IMR-90 (cell line): Measurements from ENCODE around the gene KCNQ5. TPM values are rescaled to one million over a fixed set of nuclear protein-coding genes. Genes with fewer than 3 reads are reported as not detected.
A peak's percentile ranks its signal among the peaks of the same experiment; 100 is the strongest.

Experiments
- ATAC-seq: fragments of 200-7000 bp; cut with Tn5 transposase; 2 replicates; pipeline ENCODE4 v1.9.1; 2020; ENCODE audit warnings: low read depth, mild to moderate bottlenecking, moderate library complexity
- BruUV-seq: library from RNA; stranded (reverse); fragments of 400-500 nt; replicated peaks from 2 replicates; lab custom pipeline; 2021; lab: Mats Ljungman, UMichigan
- CTCF ChIA-PET: fragments of 300-600 bp; formaldehyde crosslinking; extraction: SDS; loops from one replicate; lab custom pipeline; 2021; ENCODE audit warnings: antibody characterized with exemption; lab: Yijun Ruan, JAX
- POLR2A ChIA-PET: fragments of 300-600 bp; sonication (Branson Sonifier 250); formaldehyde crosslinking; loops from one replicate; lab custom pipeline; 2022; ENCODE audit warnings: antibody characterized with exemption; ENCODE audit not compliant: unreplicated experiment; lab: Charles Lee
- DNase-seq: peaks from one replicate; pipeline ENCODE4 v3.0.0; 2013
- H2AFZ ChIP-seq: replicated peaks from 2 replicates; pipeline ENCODE3; 2013; ENCODE audit warnings: low read length, mild to moderate bottlenecking; ENCODE audit not compliant: poor library complexity
- H2AK5ac ChIP-seq: 2 replicates; pipeline ENCODE4 v1.6.1; 2013; ENCODE audit warnings: low read depth, low read length, inconsistent platforms
- H2AK9ac ChIP-seq: replicated peaks from 2 replicates; pipeline ENCODE3; 2013; ENCODE audit warnings: mild to moderate bottlenecking, low read depth, low read length, moderate library complexity; ENCODE audit not compliant: poor library complexity
- H2BK120ac ChIP-seq: 2 replicates; pipeline ENCODE4 v1.6.1; 2013; ENCODE audit warnings: low read depth, low read length, inconsistent platforms
- H2BK15ac ChIP-seq: 3 replicates; pipeline ENCODE4 v1.6.1; 2013; ENCODE audit warnings: low read depth, low read length, inconsistent platforms
- H2BK20ac ChIP-seq: 2 replicates; pipeline ENCODE4 v1.6.1; 2013; ENCODE audit warnings: low read depth, mild to moderate bottlenecking, inconsistent platforms, low read length, moderate library complexity
- H2BK5ac ChIP-seq: 2 replicates; pipeline ENCODE4 v1.6.1; 2013; ENCODE audit warnings: mild to moderate bottlenecking, low read depth, low read length, inconsistent platforms; ENCODE audit not compliant: poor library complexity, severe bottlenecking
- H3K14ac ChIP-seq: replicated peaks from 2 replicates; pipeline ENCODE4 v1.6.1; 2013; ENCODE audit warnings: low read depth, low read length, inconsistent platforms
- H3K18ac ChIP-seq: 2 replicates; pipeline ENCODE4 v1.6.1; 2013; ENCODE audit warnings: low read depth, low read length, control low read depth
- H3K23ac ChIP-seq: 2 replicates; pipeline ENCODE4 v1.6.1; 2013; ENCODE audit warnings: low read depth, low read length, inconsistent platforms
- H3K27ac ChIP-seq: 2 replicates; pipeline ENCODE4 v1.5.1; 2013; ENCODE audit warnings: mild to moderate bottlenecking, control low read depth, low read length; ENCODE audit not compliant: insufficient read depth
- H3K27me3 ChIP-seq: 2 replicates; pipeline ENCODE4 v1.6.1; 2013; ENCODE audit warnings: low read length; ENCODE audit not compliant: control insufficient read depth, insufficient read depth
- H3K36me3 ChIP-seq: 2 replicates; pipeline ENCODE4 v1.6.1; 2013; ENCODE audit warnings: low read length, mixed read lengths; ENCODE audit not compliant: control insufficient read depth, insufficient read depth
- H3K4ac ChIP-seq: 2 replicates; pipeline ENCODE4 v1.6.1; 2013; ENCODE audit warnings: low read depth, low read length, inconsistent platforms
- H3K4me1 ChIP-seq: 2 replicates; pipeline ENCODE4 v1.6.1; 2013; ENCODE audit warnings: low read length, mixed read lengths; ENCODE audit not compliant: control insufficient read depth, insufficient read depth
- H3K4me2 ChIP-seq: 2 replicates; pipeline ENCODE4 v1.6.1; 2013; ENCODE audit warnings: low read depth, mild to moderate bottlenecking, control low read depth, low read length, moderate library complexity
- H3K4me3 ChIP-seq: 2 replicates; pipeline ENCODE4 v1.5.1; 2013; ENCODE audit warnings: low read depth, mild to moderate bottlenecking, control low read depth, low read length, moderate library complexity; ENCODE audit not compliant: insufficient read depth
- H3K56ac ChIP-seq: 2 replicates; pipeline ENCODE4 v1.6.1; 2013; ENCODE audit warnings: low read length, inconsistent platforms; ENCODE audit not compliant: insufficient read depth; ENCODE audit errors: extremely low read depth
- H3K79me1 ChIP-seq, 2 experiments: 2 replicates each; pipeline ENCODE4 v1.6.1; 2013; ENCODE audit warnings: low read length in 2 of 2, inconsistent platforms in 1 of 2, low read depth in 1 of 2
- H3K9ac ChIP-seq: 2 replicates; pipeline ENCODE4 v1.6.1; 2013; ENCODE audit warnings: low read depth, low read length, control low read depth
- H3K9me1 ChIP-seq: 2 replicates; pipeline ENCODE4 v1.6.1; 2013; ENCODE audit warnings: low read length, inconsistent platforms; ENCODE audit not compliant: insufficient read depth
- H3K9me3 ChIP-seq: 2 replicates; pipeline ENCODE4 v1.6.1; 2013; ENCODE audit warnings: low read length; ENCODE audit not compliant: control insufficient read depth, insufficient read depth
- H4K20me1 ChIP-seq: 2 replicates; pipeline ENCODE4 v1.6.1; 2013; ENCODE audit warnings: low read length, inconsistent platforms; ENCODE audit not compliant: insufficient read depth
- H4K5ac ChIP-seq: 2 replicates; pipeline ENCODE4 v1.6.1; 2013; ENCODE audit warnings: mild to moderate bottlenecking, low read depth, low read length, control low read depth
- H4K8ac ChIP-seq, 2 experiments: 2 replicates each; pipeline ENCODE4 v1.6.1; 2013; ENCODE audit warnings: low read depth in 2 of 2, low read length in 2 of 2, control low read depth in 1 of 2, inconsistent platforms in 1 of 2
- H4K91ac ChIP-seq: 2 replicates; pipeline ENCODE4 v1.6.1; 2013; ENCODE audit warnings: low read depth, low read length, inconsistent platforms; ENCODE audit not compliant: insufficient read depth
- CEBPB ChIP-seq: IDR thresholded peaks from 2 replicates; pipeline ENCODE4 v1.6.1; 2012; ENCODE audit warnings: low read depth, low read length, improper control_type of control experiment
- CHD1 ChIP-seq: IDR thresholded peaks from 2 replicates; pipeline ENCODE4 v1.6.1; 2012; ENCODE audit warnings: low read depth, low read length, improper control_type of control experiment
- ELK1 ChIP-seq: fragments of 150-350 bp; IDR thresholded peaks from 2 replicates; pipeline ENCODE4 v1.6.1; 2016; ENCODE audit warnings: low read depth, mild to moderate bottlenecking, low read length, moderate library complexity, borderline replicate concordance
- FOS ChIP-seq: fragments of 150-350 bp; IDR thresholded peaks from 2 replicates; pipeline ENCODE4 v1.6.1; 2016; ENCODE audit warnings: low read depth, low read length
- MAFK ChIP-seq: IDR thresholded peaks from 2 replicates; pipeline ENCODE4 v1.6.1; 2012; ENCODE audit warnings: low read depth, low read length, improper control_type of control experiment
- NFE2L2 ChIP-seq: fragments of 150-350 bp; IDR thresholded peaks from 2 replicates; pipeline ENCODE4 v1.6.1; 2016; ENCODE audit warnings: low read depth, mild to moderate bottlenecking, low read length
- POLR2A ChIP-seq: IDR thresholded peaks from 2 replicates; pipeline ENCODE4 v1.6.1; 2012; ENCODE audit warnings: mild to moderate bottlenecking, low read depth, low read length
- RAD21 ChIP-seq: IDR thresholded peaks from 2 replicates; pipeline ENCODE4 v1.6.1; 2012; ENCODE audit warnings: low read length, improper control_type of control experiment
- RCOR1 ChIP-seq: IDR thresholded peaks from 2 replicates; pipeline ENCODE4 v1.6.1; 2012; ENCODE audit warnings: mild to moderate bottlenecking, low read length, improper control_type of control experiment; ENCODE audit not compliant: insufficient replicate concordance
- SMC3 ChIP-seq: fragments of 150-350 bp; IDR thresholded peaks from 2 replicates; pipeline ENCODE4 v1.6.1; 2016; ENCODE audit warnings: low read depth, mild to moderate bottlenecking, antibody characterized with exemption, low read length, moderate library complexity
- USF2 ChIP-seq: fragments of 150-350 bp; IDR thresholded peaks from 2 replicates; pipeline ENCODE4 v1.6.1; 2017; ENCODE audit warnings: mild to moderate bottlenecking, antibody characterized with exemption, low read length, low read depth
- WGBS, 2 experiments: methylation state at CpG; one replicate each; pipeline versions ENCODE4 v1.1.5 to v1.1.7; 2013; ENCODE audit warnings: missing lambda C conversion rate in 2 of 2; ENCODE audit not compliant: insufficient read length in 1 of 2; ENCODE audit errors: extremely low coverage in 2 of 2; 5-methylcytosine and 5-hydroxymethylcytosine counted together
- dilution Hi-C: fragments of 300-500 bp; cut with HindIII; formaldehyde crosslinking; loops from one replicate; pipeline ENCODE4 v1.14.3; 2018; ENCODE audit warnings: low sequenced_read_pairs; ENCODE audit not compliant: unreplicated experiment
- in situ Hi-C: fragments of 300-500 bp; cut with MboI; formaldehyde crosslinking; loops from 3 replicates; pipeline ENCODE4 v1.14.3; 2019; ENCODE audit warnings: low sequenced_read_pairs, inconsistent platforms, mixed read lengths
- intact Hi-C: fragments of 100-400 bp; cut with micrococcal nuclease; formaldehyde crosslinking; loops from 2 replicates; pipeline ENCODE4 v1.10.0; 2022
- polyA plus RNA-seq, 3 experiments: library from polyadenylated mRNA; depleted of rRNA; stranded (reverse); fragments of >200 nt; gene quantifications; 2 replicates each; pipeline ENCODE4 v1.2.3, GENCODE V29; 2012; ENCODE audit warnings: low replicate concordance in 1 of 3
- total RNA-seq: library from RNA; depleted of rRNA; stranded (reverse); fragments of >200 nt; gene quantifications from 2 replicates; pipeline ENCODE4 v1.2.3, GENCODE V29; 2012

Gene KCNQ5
- total and polyA plus RNA-seq, 2 of the 4 experiments (the other 2 are of a cell fraction), result 0.75 to 1.3 TPM

GRCh38 chr6:72976484-72976883 is 354.6 kb downstream of the KCNQ5 start:
- no peak for DNase-seq
- no peak overlapping the region for H3K14ac ChIP-seq
- BruUV-seq, result no TSS peak
- H2AK5ac ChIP-seq, result no peak overlapping the region
- no peak overlapping the region for H2AFZ ChIP-seq
- H3K36me3 ChIP-seq, result no peaks in the 10 kb centered on the region
- no peak overlapping the region for H3K18ac ChIP-seq
- H3K4ac ChIP-seq, result no peak overlapping the region
- peaks cover 5% of the 10 kb centered on the region for H3K4me1 ChIP-seq
- no peak overlapping the region for H2BK20ac ChIP-seq
- POLR2A ChIA-PET, result no interaction called here
- in situ Hi-C loops (no loop called here), intact Hi-C loops (no loop called here), dilution Hi-C loops (no loop called here)
- ATAC-seq, result no peak
- no peak overlapping the region for H4K8ac ChIP-seq
- H3K79me1 ChIP-seq, result no peaks in the 10 kb centered on the region
- no CpG with 5 or more reads among the region's 2 CpGs for WGBS, 2 experiments
- no peak overlapping the region for H3K56ac ChIP-seq
- no peaks in the 10 kb centered on the region for H3K9me1 ChIP-seq
- CTCF ChIA-PET, result interaction anchor here (1.1 kb wide), 1 partner anchor 360 kb away, joined by 3 read pairs; no protein-coding TSS in a partner anchor
- no peaks in the 10 kb centered on the region for H3K9me3 ChIP-seq
- no peak overlapping the region for H4K5ac ChIP-seq
- no peak for TF ChIP-seq RCOR1
- no peak for TF ChIP-seq MAFK
- no peak for TF ChIP-seq POLR2A
- no peak for TF ChIP-seq RAD21
- no peak for TF ChIP-seq NFE2L2
- TF ChIP-seq SMC3, result no peak
- TF ChIP-seq CEBPB, result no peak
- no peak for TF ChIP-seq FOS
- no peak for TF ChIP-seq ELK1
- no peak for TF ChIP-seq CHD1
- no peak for TF ChIP-seq USF2
- H2BK15ac ChIP-seq, result no peak overlapping the region
- no peak overlapping the region for H4K91ac ChIP-seq
- no peak overlapping the region for H3K4me2 ChIP-seq
- H2AK9ac ChIP-seq, result no peak overlapping the region
- H4K20me1 ChIP-seq, result no peaks in the 10 kb centered on the region
- no peaks in the 10 kb centered on the region for H3K27me3 ChIP-seq
- no peak overlapping the region for H2BK5ac ChIP-seq
- no peak overlapping the region for H3K4me3 ChIP-seq
- H3K9ac ChIP-seq, result no peak overlapping the region
- 0 out of 2 replicates have a peak overlapping the region, but pooled peaks have one; percentile 2 for H3K23ac ChIP-seq
- H3K27ac ChIP-seq, result no peak overlapping the region
- no peak overlapping the region for H2BK120ac ChIP-seq
